GM18870 (cell line): ENCODE results near the gene LYPD1.
"Not testable (repeated sequence)": the region's sequence is repeated elsewhere in the genome, so short reads cannot be mapped to it uniquely, and the experiment has no call there.

Experiments
- ATAC-seq: cut with Tn5 transposase; IDR thresholded peaks from one replicate; pipeline ENCODE4 v1.9.1; 2021; ENCODE audit warnings: moderate library complexity; ENCODE audit not compliant: unreplicated experiment

LYPD1 gene

DNA sequence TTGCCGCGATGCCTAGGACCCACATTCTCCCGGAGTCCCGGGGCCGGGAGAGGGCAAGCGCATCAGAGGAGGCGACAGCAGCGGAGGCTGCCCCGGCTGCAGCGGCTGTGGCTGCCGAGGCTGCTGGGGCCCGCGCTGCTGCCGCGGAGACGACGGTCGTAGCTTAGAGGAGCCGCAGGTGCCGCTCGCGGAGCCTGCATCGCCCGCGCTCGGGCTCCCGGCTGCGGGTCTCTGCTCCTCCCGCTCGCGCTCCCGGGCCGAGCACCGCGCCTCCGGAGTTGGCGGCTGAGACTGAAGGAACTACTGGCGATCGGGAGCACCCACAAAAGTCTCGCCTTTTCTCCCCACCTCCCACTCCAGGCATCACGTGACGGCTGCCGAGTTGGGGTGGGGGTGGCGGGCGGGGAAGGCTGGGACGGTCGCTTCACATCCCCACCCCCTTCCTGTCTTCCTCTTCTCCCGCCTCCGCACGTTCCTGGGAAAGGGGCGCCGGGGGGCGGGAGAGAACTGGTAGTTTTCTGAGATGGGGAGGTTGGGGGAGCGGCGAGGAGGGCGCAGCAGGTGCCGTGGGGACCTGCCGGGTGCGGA, at the start of gene LYPD1:
Gene LYPD1, minus strand, starts transcription at position 298 of the 588 bp plus-strand sequence. Its CDS starts 273 bp downstream, at position 25.
- ATAC-seq = no peak

DNA sequence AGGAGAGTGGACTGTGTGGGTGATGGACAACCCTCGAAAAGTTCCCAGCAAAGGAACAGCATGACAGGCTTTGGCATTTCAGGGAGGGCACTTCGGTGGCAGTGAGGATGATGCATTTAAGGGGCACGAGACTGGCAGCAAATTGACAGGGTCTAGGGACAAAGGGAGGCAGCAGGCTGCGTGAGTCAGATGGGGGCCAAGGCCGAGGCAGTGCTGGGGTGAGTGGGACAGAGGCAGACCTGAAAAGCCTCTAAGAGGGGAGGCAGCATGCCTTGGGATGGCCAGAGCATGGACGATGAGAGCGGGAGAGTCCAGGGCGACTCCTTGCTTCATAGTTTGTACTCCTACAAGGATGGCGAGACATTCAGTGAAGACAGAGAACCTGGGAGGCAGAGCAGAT, 49.5 kb upstream of the LYPD1 start:
- no peak for ATAC-seq

- no peak for ATAC-seq
These were observed 46.9 kb upstream of the LYPD1 start for GRCh38 chr2:132716954-132717353.

DNA sequence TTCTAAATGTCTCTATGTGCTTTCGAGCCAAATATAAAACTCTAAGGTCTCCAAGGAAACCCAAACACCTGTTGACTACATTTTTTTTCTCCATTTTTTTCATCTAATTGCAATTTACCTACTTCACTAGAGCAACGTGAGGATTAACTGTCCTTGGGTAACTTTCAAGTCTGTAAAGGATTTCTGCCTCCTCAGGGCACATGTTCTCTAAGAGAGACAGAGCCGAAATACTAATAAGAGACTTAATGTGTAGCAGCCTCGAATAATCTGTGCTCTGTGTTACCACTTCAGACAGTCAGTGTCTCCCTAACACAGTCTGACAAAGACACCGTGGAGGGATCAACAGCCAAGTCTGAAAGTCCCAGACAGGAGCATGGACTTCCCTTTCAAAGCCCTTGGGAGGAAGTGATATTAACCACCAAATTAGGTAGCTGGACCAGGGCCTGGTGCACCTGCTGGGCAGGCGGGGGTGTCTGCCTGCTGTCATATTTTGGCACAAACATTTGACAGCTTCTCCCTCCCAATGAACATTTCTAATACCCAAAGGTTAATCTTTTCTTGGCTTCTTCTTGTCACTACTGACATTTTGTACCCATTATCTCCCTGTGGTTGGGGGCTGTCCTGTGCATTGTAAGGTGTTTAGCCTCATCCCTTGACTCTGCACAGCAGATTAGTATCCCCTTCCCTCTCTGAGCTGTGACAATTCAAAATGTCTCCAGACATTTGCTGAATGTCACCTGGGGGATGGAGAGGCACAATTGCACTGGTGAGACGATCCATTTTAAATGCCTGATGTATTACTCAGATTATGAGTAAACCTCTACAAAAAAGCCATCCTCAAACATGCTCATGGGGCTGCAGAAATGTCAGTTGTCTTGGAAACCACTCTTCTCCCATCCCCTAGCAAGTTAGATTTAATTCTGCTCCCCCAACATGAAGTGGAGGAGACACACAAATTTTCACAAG, 45.7 kb upstream of the LYPD1 start:
- peak; percentile 86 for ATAC-seq

GRCh38 chr2:132703396-132703795, 33.4 kb upstream of the LYPD1 start:
- no peak for ATAC-seq

- ATAC-seq = no peak
These were observed 31.8 kb upstream of the LYPD1 start for GRCh38 chr2:132701810-132702209.

DNA sequence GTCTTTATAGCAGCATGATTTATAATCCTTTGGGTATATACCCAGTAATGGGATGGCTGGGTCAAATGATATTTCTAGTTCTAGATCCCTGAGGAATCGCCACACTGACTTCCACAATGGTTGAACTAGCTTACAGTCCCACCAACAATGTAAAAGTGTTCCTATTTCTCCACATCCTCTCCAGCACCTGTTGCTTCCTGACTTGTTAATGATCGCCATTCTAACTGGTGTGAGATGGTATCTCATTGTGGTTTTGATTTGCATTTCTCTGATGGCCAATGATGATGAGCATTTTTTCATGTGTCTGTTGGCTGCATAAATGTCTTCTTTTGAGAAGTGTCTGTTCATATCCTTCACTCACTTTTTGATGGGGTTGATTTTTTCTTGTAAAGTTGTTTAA, 29.8 kb upstream of the LYPD1 start:
- ATAC-seq = not testable (repeated sequence)

DNA sequence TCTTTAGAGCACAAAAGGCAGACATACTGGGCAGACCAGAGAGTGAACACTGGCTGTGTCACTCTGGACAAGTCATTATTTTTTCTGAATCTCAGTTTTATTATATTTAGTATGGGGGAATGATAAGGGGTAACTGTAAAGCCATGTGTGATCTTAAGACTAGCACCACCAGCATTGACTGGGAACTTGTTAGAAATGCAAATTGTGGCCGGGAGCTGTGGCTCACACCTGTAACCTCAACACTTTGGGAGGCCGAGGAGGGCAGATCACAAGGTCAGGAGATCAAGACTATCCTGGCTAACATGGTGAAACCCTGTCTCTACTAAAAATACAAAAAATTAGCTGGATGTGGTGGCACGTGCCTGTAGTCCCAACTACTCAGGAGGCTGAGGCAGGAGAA, 28.3 kb upstream of the LYPD1 start:
- ATAC-seq = not testable (repeated sequence)

GRCh38 chr2:132697556-132698205, 27.7 kb upstream of the LYPD1 start:
- no peak for ATAC-seq

- ATAC-seq = no peak
These were observed 22.8 kb upstream of the LYPD1 start for GRCh38 chr2:132692816-132693215.

DNA sequence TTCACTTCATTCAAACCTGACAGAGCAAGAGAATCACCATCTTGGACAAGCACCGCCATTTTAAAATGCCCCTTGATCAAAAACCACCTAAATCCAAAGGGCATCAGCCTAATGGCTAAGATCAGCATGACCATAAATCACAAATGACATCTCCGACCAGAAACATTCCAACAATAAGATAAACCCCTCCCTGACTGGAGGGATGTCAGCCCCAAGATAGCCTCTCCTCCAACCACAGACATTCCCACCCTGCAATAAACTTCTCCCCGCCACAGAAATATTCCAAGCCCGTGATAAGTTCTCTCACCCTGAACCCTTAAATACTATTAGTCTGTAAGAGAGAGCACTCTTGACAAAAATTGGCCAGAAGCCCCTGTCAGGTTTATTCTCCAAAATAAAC, 21.6 kb upstream of the LYPD1 start:
- no peak for ATAC-seq

DNA sequence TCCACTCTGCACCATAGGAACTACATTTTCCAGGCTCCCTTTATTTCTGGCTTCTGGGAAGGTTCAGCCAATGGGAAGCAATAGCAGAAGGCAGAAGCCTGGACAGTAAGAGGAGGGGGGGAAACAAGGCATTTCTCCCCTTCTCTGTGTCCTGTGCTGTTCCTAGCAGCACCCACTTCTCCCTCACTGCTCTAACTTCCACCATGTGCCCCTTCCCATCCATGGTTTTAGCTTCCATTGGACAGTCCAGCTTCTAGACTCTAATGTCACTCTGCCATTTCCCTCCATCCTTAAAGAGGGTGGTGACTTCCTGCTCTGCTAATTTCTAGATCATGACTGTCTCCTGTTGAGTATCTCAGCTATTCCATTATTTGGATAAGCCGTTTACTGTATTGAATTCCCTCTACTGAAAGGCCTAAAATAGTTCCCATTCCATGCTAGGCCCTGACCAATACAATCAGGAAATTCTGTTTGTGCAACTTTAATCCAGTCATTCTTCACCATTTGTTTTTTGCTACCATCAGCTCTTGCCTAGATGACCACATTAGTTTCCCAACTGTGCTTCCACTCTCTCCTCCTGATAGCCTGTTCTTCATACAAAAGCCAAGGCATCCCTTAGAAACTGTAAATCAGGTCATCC, 20.8 kb upstream of the LYPD1 start:
- no peak for ATAC-seq

GRCh38 chr2:132681766-132682165, 11.8 kb upstream of the LYPD1 start:
- no peak for ATAC-seq

- ATAC-seq = no peak
These were observed 10.5 kb upstream of the LYPD1 start for GRCh38 chr2:132680544-132680943.

DNA sequence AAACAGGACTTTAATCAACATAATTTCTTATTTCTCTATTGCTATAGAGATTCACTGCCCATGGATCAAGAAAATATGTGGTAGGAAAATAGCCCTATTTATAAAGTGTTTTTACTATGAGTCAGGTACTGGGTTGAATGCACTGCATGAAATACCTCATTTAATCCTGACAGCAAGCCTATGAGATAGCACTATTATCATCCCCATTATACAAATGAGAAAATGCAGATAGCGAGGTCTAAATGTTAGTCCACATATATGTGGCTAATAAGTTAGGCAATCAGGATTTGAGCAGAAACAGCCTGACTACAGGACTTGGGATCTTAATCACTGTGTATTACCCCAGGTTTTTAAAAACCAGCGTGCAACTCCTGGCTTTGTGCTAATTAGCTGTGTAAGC, 8.5 kb upstream of the LYPD1 start:
- ATAC-seq = no peak

- ATAC-seq = no peak
These were observed 7.7 kb upstream of the LYPD1 start for GRCh38 chr2:132677661-132678060.

GRCh38 chr2:132676999-132677398, 7.0 kb upstream of the LYPD1 start:
- ATAC-seq = no peak

DNA sequence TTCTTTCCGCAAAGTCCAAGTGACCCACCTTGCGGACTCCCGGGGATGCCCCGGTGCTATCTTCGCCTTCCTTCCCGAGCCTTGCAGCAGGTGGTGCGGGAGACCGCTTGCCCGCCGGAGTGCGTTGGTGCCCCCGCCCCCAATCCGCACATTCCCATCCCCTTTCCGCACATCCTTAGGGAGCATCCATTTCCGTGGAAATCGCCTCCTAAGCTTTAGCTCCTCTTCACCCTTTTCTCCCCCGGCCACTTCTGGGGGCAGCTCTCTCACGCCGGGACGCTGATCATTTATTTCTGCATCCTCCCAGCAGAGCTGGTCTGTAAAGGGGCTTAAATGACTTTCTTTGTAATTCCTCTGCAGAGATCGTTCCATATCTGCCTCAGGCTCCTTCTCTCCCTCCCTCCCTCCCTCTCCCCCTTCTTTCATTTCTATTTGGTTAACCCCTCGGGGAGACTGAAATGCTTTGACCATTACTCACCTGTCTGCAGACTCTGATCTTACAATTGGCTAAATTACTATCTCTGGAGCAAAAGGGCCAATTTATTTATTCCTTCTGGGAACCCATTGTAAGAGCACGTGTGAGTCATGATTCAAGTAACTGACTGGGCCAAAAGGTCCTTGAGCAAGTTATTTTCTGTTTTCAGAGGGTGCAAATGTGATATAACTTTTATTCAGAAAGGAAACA, 1.3 kb upstream of the LYPD1 start:
- no peak for ATAC-seq

- ATAC-seq = no peak
These were observed 618 bp upstream of the LYPD1 start for GRCh38 chr2:132670496-132671150.
